ENCODE measurements around the gene PRAMEF8.
"Not testable (repeated sequence)": the region's sequence is repeated elsewhere in the genome, so short reads cannot be mapped to it uniquely, and the experiment has no call there.

- not testable (repeated sequence) for TF ChIP-seq CTCF (IDR thresholded peaks at IDR 0.05); POLR2A (IDR thresholded peaks at IDR 0.05); POLR2AphosphoS5 (IDR thresholded peaks at IDR 0.05; ENCODE audit: insufficient read depth in 1 of 2, low read depth in 1 of 2)
These were observed 41.2 kb downstream of the PRAMEF8 start for GRCh38 chr1:13243536-13244263.

Data from vagina (tissue), 2 donors.